H1 (cell line): ENCODE results near the gene DGAT2L6. TPM values are rescaled to one million over a fixed set of nuclear protein-coding genes. Genes with fewer than 3 reads are reported as not detected.

Experiments used
- CBX5 ChIP-seq: fragments of 300-800, 300-1000 bp; sonication (generic); IDR thresholded peaks from 2 replicates; pipeline ENCODE4 v1.7.1; 2016; ENCODE audit warnings: antibody characterized with exemption, low read length, low read depth
- polyA plus RNA-seq, 7 experiments: library from polyadenylated mRNA; depleted of rRNA in 3 of 7; stranded (reverse) in 5 of 7; unstranded in 2 of 7; fragments of >200 nt in 5 of 7; fragments of 200-250 nt in 2 of 7; gene quantifications; 1 replicate in 5 of 7; 2 replicates in 1 of 7; 4 replicates in 1 of 7; pipeline versions ENCODE4 v1.2.1 to v1.2.3, GENCODE V29; 2011 to 2013; ENCODE audit warnings: missing spikeins in 2 of 7, mixed read lengths in 2 of 7
- total RNA-seq: library from RNA; stranded (reverse); fragmentation: NEBNext Ultra II Directional; extraction: Animal tissue kit (Norgen Biotek cat#: 25700); gene quantifications from 2 replicates; pipeline ENCODE4 v1.2.1, GENCODE V29; 2021

DGAT2L6 gene
- total and polyA plus RNA-seq, 2 of the 8 experiments (the other 6 are each of a cell fraction or from before 2014, with no cell fraction given), result not detected

GRCh38 chrX:70139736-70140135 is 37.5 kb upstream of the DGAT2L6 start (continued):
- TF ChIP-seq CBX5, result no peak
